COLO668 (cell line): ENCODE data around the gene LSG1.

Experiments
- DNase-seq: peaks from one replicate; lab custom pipeline; 2025; ENCODE audit not compliant: unreplicated experiment; lab: John Stamatoyannopoulos, UW

LSG1 gene

GRCh38 chr3:194671900-194672808 is at the start of gene LSG1:
TSS of gene LSG1 (minus strand) at chr3:194672191. CDS start at chr3:194672162, 29 bp downstream.
- DNase-seq, result peak; percentile 90

- DNase-seq, result peak; percentile 4
Observed at GRCh38 chr3:194720048-194720447, 48.1 kb upstream of the LSG1 start.

- DNase-seq, result no peak
Observed at GRCh38 chr3:194718079-194718478, 46.1 kb upstream of the LSG1 start.

GRCh38 chr3:194715022-194715800 is 43.2 kb upstream of the LSG1 start:
- no peak for DNase-seq

GRCh38 chr3:194714564-194714963 is 42.6 kb upstream of the LSG1 start:
- DNase-seq, result no peak

GRCh38 chr3:194714137-194714455 is 42.1 kb upstream of the LSG1 start:
- DNase-seq, result no peak

GRCh38 chr3:194713299-194714136 is 41.5 kb upstream of the LSG1 start:
- no peak for DNase-seq

- no peak for DNase-seq
Observed at GRCh38 chr3:194711913-194712312, 39.9 kb upstream of the LSG1 start.

GRCh38 chr3:194711286-194711685 is 39.3 kb upstream of the LSG1 start:
- no peak for DNase-seq

- DNase-seq, result no peak
Observed at GRCh38 chr3:194707147-194707540, 35.2 kb upstream of the LSG1 start.

GRCh38 chr3:194705761-194706160 is 33.8 kb upstream of the LSG1 start:
- no peak for DNase-seq

- no peak for DNase-seq
Observed at GRCh38 chr3:194705227-194705626, 33.2 kb upstream of the LSG1 start.

- no peak for DNase-seq
Observed at GRCh38 chr3:194702545-194702944, 30.6 kb upstream of the LSG1 start.

- no peak for DNase-seq
Observed at GRCh38 chr3:194696702-194697101, 24.7 kb upstream of the LSG1 start.

GRCh38 chr3:194691481-194692283 is 19.7 kb upstream of the LSG1 start:
- DNase-seq, result peak; percentile 13

- DNase-seq, result no peak
Observed at GRCh38 chr3:194690501-194691372, 18.7 kb upstream of the LSG1 start.

- no peak for DNase-seq
Observed at GRCh38 chr3:194689493-194689944, 17.5 kb upstream of the LSG1 start.

- no peak for DNase-seq
Observed at GRCh38 chr3:194688946-194689345, 17.0 kb upstream of the LSG1 start.

- no peak for DNase-seq
Observed at GRCh38 chr3:194688200-194688740, 16.3 kb upstream of the LSG1 start.
